Ishikawa (cell line): ENCODE measurements around the gene ATP4B.
A peak's percentile ranks its signal among the peaks of the same experiment; 100 is the strongest.

Experiments used
- CEBPB ChIP-seq: IDR thresholded peaks from 2 replicates; pipeline ENCODE4 v1.6.1; 2012
- CREB1 ChIP-seq: IDR thresholded peaks from 2 replicates; pipeline ENCODE4 v1.6.1; 2012; ENCODE audit warnings: low read depth
- EGR1 ChIP-seq: IDR thresholded peaks from 2 replicates; pipeline ENCODE4 v1.6.1; 2012
- EP300 ChIP-seq: IDR thresholded peaks from 2 replicates; pipeline ENCODE4 v1.6.1; 2012; ENCODE audit warnings: borderline replicate concordance
- FOXM1 ChIP-seq: IDR thresholded peaks from 2 replicates; pipeline ENCODE4 v1.6.1; 2012; ENCODE audit warnings: low read depth, borderline replicate concordance
- MAX ChIP-seq: IDR thresholded peaks from 2 replicates; pipeline ENCODE4 v1.6.1; 2012
- NFIC ChIP-seq: IDR thresholded peaks from 2 replicates; pipeline ENCODE4 v1.6.1; 2012
- RAD21 ChIP-seq: IDR thresholded peaks from 2 replicates; pipeline ENCODE4 v1.6.1; 2012; ENCODE audit warnings: low read depth
- REST ChIP-seq: IDR thresholded peaks from 2 replicates; pipeline ENCODE4 v1.6.1; 2012; ENCODE audit warnings: low read depth, mild to moderate bottlenecking
- TAF1 ChIP-seq: IDR thresholded peaks from 2 replicates; pipeline ENCODE4 v1.6.1; 2012; ENCODE audit warnings: low read depth, mild to moderate bottlenecking
- TCF12 ChIP-seq: IDR thresholded peaks from 2 replicates; pipeline ENCODE4 v1.6.1; 2012; ENCODE audit warnings: low read depth
- TEAD4 ChIP-seq: IDR thresholded peaks from 2 replicates; pipeline ENCODE4 v1.6.1; 2012
- USF1 ChIP-seq: IDR thresholded peaks from 2 replicates; pipeline ENCODE4 v1.6.1; 2012
- YY1 ChIP-seq: IDR thresholded peaks from 2 replicates; pipeline ENCODE4 v1.6.1; 2012; ENCODE audit warnings: low read depth
- ZBTB7A ChIP-seq: IDR thresholded peaks from 2 replicates; pipeline ENCODE4 v1.6.1; 2012; ENCODE audit warnings: low read depth

Gene ATP4B

GRCh38 chr13:113669755-113670341 lies 11.8 kb upstream of the ATP4B start:
- no peak for TF ChIP-seq FOXM1
- TF ChIP-seq USF1: no peak
- TF ChIP-seq RAD21: no peak
- TF ChIP-seq TCF12: no peak
- no peak for TF ChIP-seq TAF1
- no peak for TF ChIP-seq MAX
- no peak for TF ChIP-seq YY1
- no peak for TF ChIP-seq ZBTB7A
- no peak for TF ChIP-seq EGR1
- TF ChIP-seq CREB1: no peak

GRCh38 chr13:113669231-113669754 lies 11.3 kb upstream of the ATP4B start:
- TF ChIP-seq TAF1: no peak

- TF ChIP-seq TAF1 (no peak), CEBPB (no peak), REST (no peak)
Measured at GRCh38 chr13:113668491-113668971, 10.5 kb upstream of the ATP4B start.

- no peak for TF ChIP-seq RAD21
- no peak for TF ChIP-seq TEAD4
- no peak for TF ChIP-seq EP300
- TF ChIP-seq CREB1: no peak
- no peak for TF ChIP-seq ZBTB7A
- no peak for TF ChIP-seq CEBPB
Measured at GRCh38 chr13:113667771-113668490, 9.9 kb upstream of the ATP4B start.

- no peak for TF ChIP-seq CREB1
Measured at GRCh38 chr13:113666951-113667701, 9.1 kb upstream of the ATP4B start, which contains the start of gene GRK1. Gene GRK1, plus strand, starts transcription at chr13:113667219. Its CDS starts 168 bp downstream, at chr13:113667387.

- TF ChIP-seq EGR1 (no peak), TCF12 (0 out of 2 replicates have a peak, but pooled peaks have one; percentile 28)
Measured at GRCh38 chr13:113666329-113666670, 8.3 kb upstream of the ATP4B start.

GRCh38 chr13:113665597-113666328 lies 7.8 kb upstream of the ATP4B start:
- TF ChIP-seq EP300 (no peak), EGR1 (no peak), CREB1 (no peak), RAD21 (no peak), TCF12 (no peak), MAX (no peak), FOXM1 (no peak), YY1 (no peak), TAF1 (no peak), TEAD4 (no peak), REST (no peak), NFIC (no peak), USF1 (no peak), ZBTB7A (no peak), CEBPB (no peak)
